Left cardiac atrium (tissue), 4 donors: Measurements from ENCODE around the gene PLK3. TPM values are rescaled to one million over a fixed set of nuclear protein-coding genes. Genes with fewer than 3 reads are reported as not detected.
"Not testable (repeated sequence)": the region's sequence is repeated elsewhere in the genome, so short reads cannot be mapped to it uniquely, and the experiment has no call there.

Source experiments
- ATAC-seq, 2 donors: fragments of 200-7000 bp; cut with Tn5 transposase; one replicate each; pipeline ENCODE4 v1.9.1; 2020; ENCODE audit warnings: mild to moderate bottlenecking in 2 of 2, moderate library complexity in 2 of 2
- DNase-seq: peaks from one replicate; pipeline ENCODE4 v3.0.0-alpha.2; 2020
- intact Hi-C, 2 donors: fragments of 100-400 bp; cut with DNase I; formaldehyde crosslinking; loops; one replicate each; pipeline versions ENCODE4 v1.14.1 to v1.15.1; 2022 to 2023
- total RNA-seq, 2 donors: library from RNA; stranded (reverse); fragmentation: NEBNext Ultra II Directional; extraction: Animal tissue kit (Norgen Biotek cat#: 25700); gene quantifications; one replicate each; pipeline ENCODE4 v1.2.1, GENCODE V29; 2021
- donor health status: DM: no; HTN: yes; CAD: no.
- donor health status: DM: no; HTN: yes; CAD: no; lungs with severe emphysema.
- donor health status: DM: yes; HTN: yes; CAD: no.
- donor health status: Dilated cardiomyopathy.

The PLK3 gene
- total RNA-seq, 2 donors from 2014 or later, result 7.6 to 16.1 TPM

DNA sequence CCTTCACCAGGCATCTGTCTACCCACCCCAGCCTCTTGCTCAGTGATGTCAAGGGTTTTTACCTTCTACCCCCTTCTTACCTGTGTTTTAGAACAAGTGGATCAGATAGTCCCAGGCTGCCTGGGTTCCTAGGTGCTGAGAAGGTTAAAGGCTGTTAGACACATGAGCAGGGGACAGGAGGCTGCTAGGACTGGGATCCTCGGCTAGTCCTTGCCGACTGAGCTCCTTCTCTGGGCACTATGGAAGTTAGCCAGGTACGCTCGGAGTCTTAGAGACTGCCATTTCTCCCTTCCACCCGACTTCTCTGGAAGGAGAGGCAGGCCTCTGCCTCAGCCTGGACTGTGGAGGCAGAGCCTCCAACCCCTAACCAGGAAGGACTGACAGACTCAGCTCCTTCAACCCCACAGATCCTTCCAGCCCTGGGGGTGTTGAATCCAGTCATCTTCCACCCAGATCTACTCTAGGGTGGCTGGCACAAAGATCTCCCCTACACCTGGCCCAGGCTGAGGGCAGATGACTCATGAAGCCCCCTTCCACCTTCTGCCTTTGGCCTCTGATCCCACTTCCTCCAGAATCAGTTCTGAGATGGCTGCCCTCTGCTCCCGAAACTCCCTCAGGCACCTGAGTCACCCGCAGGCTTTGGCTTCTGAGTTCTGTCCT is 6.7 kb downstream of the PLK3 start, which contains the start of gene DYNLT4:
Gene DYNLT4, minus strand, starts transcription at position 648 of the 660 bp plus-strand sequence. CDS start 683 bp downstream, outside the sequence.
- DNase-seq (no peak), ATAC-seq (no peak)
- intact Hi-C loops, result no loop called here

DNA sequence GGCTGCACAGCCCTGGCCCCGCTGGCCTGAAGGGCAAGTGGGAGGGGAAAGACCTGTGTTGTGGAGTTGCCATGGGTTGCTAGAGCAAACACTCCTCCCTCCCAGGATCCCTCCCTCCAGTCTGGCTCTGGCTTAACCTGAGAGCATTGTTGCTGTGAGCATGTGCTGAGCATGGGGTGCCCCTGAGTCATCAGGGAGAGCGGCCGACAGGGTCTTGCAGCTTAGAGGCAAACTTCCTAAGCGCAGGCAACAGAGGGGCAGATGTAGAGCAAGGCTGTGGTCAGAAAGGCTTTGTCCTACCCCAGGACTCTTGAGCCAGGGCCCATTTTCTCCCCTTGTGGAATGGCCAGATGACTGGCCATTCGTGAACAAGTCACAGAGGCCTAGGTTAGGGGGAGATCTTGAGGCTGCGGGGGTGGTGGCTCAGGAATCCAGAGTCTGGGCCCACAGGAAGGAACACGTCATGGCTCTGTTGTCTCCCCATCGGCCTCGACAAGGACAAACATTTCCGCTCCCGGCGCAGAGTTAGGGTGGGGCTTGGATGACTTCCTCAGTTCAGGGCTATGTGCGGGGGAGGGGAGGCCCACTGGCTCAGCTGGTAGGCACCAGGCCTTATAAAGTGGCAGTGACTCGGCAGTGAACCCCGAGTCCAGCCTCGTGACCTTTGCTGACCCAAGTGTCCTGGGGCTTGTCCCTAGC is 7.3 kb downstream of the PLK3 start:
- intact Hi-C loops, result no loop called here
- ATAC-seq (peak; percentile 82 to 83), DNase-seq (peak; percentile 98)

DNA sequence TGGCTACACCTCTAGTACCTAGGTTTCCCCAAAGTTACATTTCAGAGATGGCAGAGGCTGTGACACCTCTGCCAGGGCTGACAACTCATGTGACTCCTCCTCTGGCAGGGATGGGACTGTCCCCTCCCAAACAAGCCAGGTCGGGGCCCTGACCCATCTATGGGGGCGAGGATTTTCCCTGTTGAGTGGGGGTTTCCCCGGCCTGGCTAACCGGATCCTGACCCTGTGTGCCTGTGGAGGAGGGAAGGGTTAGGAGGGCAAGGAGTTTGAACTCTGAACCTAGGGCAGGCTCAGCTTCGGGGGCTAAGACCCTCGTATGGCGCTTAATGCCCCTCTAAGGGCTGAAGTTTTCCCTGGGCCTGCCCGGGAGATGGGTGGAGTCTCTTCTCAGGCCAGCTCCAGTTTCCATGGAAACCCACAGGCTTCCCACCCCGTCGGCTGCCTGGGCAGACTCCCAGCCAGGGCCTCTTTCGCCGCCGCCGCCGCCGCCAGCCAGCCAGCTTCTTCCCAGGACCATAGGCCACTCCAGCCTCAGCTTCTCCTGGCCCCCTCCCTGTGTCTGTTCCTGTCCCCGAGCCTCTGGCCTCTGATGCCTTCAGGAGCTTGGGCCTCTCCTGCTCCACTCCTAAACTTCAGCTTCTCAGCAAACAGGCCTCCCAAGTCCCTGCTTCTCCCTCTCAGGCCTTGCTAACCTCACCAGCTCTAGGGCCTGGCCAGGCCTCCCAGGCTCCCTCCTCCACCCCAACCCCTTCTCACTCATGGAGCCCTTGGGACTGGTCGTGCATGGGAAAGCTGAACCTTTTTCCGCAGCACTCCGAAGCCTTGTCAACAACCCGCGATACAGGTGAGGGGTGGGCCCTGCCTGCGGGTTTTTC is 8.1 kb downstream of the PLK3 start, which contains the start of gene BTBD19:
Gene BTBD19, plus strand, starts transcription at position 461 of the 875 bp plus-strand sequence. Its CDS starts 298 bp downstream, at position 759.
- intact Hi-C loops, result no loop called here
- DNase-seq (peak; percentile 90), ATAC-seq (peak; percentile 60 to 61)

DNA sequence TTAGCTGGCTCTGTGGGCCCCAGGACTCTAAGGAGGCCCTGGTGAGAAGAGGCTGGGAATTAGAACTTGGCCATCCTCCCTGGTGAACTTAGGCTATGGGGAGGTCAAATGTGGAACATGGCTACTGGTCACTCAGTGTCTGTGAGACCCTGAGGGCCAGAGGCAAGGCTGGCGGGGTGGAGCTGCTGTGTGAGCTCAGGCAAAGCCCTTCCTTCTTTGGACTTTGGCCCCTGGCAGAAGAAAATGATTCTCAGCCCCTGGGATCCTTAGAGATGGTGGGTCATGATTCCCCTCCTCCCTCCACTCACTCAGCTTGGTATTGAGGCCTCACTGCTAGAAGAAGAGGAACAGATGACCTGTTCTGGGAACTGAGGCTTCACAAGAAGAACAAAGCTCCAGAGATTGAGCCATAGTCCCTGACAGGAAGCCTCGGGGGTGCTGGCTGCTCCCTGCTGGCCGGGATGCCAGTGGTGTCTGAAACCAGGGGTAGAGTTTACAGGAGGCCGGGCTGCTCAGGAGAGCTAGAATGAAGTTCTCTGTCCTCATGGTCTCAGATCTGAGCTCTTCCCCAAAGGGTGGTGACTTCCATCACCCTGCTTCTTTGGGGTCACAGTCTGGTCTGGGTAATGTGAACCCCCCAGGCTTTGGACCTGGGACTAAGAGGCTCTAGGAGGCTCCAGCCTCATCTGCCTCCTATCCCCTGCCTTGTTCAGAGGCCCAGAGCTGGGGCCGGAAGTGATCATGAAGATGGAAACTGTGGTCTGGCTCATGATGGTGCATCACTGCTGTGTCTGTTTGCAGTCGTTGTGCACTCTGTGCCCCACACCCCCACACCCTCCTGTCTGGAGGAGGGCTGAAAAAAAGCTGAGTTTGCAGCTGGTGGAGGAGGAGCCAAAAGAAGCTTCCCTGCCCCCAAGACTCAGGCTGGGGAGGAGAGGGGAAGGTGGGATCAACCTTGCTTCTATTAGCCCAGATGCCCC is 9.1 kb downstream of the PLK3 start:
- ATAC-seq (peak in 1 of 2 donors; percentile 2), DNase-seq (peak; percentile 72)
- intact Hi-C loops, result no loop called here

DNA sequence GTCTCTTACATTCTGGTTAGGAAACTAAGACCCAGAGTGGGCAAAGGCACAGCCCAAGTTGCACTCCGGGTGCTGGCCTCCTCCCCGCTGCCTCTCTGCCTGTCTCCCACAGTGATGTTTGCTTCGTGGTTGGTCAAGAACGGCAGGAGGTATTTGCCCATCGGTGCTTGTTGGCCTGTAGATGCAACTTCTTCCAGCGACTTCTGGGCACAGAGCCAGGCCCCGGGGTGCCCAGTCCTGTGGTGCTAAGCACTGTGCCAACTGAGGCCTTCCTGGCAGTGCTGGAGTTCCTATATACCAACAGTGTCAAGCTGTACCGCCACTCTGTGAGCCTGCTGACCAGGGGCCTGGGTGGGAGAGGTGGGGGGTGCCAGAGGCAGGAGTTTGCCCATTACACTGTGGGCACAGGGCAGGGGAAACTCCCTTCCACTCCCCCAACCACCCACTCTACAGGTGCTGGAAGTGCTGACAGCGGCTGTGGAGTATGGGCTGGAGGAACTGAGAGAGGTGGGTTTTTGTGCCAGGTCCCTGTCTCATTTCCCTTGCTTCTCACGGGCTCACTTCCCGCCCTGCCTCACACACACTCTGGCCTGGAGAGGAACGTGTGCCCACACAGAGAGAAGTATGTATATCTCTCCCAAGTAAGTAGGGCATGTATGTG is 10.1 kb downstream of the PLK3 start:
- DNase-seq, result peak; percentile 69
- ATAC-seq, result no peak
- intact Hi-C loops, result no loop called here

DNA sequence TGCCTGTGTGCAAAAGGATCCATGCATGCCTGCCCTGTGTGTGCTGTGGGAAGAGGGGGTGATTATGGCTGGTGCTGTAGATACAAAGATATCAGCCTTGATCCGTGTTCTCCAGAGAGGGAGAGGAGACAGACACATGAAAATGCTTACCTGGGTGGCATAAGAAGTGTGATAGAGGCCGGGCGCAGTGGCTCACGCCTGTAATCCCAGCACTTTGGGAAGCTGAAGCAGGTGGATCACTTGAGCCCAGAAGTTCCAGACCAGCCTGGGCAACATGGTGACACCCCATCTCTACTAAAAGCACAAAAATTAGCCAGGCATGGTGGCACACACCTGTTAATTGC is 10.6 kb downstream of the PLK3 start:
- ATAC-seq, intact Hi-C loops, DNase-seq: not testable (repeated sequence)

DNA sequence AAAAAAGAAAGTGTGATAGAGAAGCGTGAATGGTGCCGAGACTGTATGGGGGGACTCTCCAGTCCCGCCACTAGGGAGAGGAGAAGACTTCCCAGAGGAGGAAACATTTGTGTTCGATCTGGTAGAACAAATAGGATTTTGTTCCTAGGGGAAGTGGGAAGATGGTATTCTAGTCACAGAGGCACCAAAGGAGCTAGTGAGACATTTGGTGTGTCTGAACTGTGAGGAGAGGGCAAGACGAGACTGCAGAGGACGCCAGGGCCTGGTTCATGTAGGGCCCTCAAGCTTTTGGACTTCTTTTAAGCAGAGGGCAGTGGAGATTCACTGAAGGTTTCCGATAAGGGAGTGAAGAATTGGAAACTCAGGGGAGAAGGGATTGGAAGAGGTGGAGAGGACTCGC is 11.1 kb downstream of the PLK3 start:
- DNase-seq (no peak), ATAC-seq (no peak)
- intact Hi-C loops, result no loop called here

DNA sequence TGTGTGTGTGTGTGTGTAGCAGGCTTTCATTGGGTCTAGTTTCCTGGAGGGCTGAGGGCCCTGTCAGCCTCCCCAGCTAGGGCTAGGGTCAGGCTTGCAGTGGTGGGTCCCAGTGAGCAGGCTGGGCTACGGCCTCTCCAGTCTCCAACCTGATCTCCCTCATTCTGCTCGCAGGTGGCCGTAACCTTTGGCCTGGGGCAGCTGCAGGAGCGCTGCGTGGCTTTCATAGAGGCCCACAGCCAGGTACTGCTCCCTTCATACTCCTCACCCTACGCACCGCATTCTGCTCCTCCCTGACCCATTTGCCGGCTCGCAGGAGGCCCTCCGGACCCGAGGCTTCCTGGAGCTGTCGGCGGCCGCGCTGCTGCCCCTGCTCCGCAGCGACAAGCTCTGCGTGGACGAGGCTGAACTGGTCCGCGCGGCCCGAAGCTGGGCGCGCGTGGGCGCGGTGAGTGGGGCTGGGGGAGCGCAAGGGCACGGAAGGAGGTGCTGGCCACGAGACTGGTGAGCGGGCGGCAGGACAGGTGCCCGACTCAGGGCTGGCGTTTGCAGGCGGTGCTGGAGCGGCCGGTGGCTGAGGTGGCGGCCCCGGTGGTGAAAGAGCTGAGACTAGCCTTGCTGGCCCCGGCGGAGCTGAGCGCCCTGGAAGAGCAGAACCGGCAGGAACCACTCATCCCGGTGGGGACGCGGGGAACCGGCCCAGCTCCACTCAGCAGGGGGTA is 12.8 kb downstream of the PLK3 start:
- peak; percentile 45 for DNase-seq
- peak; percentile 0 to 1 for ATAC-seq
- intact Hi-C loops, result no loop called here

DNA sequence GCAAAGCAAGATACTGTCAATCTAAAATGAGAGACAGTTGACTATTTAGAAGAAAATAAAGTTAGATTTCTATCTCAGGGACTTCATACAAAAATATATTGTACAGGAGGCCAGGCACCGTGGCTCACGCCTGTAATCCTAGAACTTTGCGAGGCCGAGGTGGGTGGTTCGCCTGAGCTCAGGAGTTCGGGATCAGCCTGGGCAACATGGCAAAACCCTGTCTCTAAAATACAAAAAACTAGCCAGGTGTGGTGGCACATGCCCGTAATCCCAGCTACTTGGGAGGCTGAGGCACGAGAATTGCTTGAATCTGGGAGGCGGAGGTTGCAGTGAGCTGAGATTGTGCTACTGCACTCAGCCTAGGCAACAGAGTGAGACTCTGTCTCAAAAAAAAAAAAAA is 15.7 kb downstream of the PLK3 start:
- DNase-seq, intact Hi-C loops, ATAC-seq: not testable (repeated sequence)

DNA sequence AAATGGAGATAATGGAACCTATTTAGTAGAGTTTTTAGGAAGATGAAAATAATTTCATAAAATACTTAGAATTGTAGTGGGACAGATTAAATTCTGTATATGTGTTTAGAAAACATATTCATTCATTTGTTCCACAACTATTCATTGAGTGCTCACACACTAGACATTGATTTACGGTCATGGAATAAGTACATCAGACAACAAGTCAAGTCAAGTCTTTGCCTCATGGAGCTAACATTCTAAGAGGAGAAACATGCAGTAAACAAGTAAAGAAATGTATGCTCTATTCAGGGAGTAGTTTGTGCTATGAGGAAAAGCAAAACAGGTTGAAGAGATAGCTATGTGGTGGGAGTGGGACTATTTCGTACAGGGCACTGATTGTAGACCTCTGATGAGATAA is 17.1 kb downstream of the PLK3 start:
- no peak for ATAC-seq
- DNase-seq, result no peak
- intact Hi-C loops, result no loop called here

DNA sequence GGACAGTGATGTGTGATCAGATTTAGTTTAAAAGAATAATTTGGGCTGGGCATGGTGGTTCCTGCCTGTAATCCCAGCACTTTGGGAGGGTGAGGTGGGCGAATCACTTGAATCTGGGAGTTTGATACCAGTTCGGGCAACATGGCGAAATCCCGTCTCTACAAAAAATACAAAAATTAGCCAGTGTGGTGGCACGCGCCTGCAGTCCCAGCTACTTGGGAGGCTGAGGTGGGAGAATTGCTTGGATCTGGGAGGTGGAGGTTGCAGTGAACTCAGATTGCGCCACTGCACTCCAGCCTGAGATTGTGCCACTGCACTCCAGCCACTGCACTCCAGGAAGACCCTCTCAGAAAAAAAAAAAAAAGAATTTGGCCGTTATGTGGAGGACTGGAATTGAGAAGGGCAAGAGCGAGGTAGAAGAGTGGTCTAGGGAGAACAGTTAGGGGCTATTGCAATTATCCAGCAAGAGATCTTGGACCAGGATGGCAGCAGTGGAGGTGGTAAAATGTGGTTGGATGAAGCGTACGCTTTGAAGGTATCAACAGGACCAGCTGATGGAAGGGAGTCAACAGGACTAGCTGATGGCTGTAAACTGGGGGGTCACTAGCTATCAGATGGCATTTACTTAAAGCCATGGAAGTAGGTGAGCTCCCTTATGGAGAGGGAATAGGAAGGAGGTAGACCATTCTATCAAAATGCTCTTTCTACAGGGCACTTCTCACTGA is 17.8 kb downstream of the PLK3 start:
- intact Hi-C loops, result no loop called here
- ATAC-seq (no peak), DNase-seq (no peak)

DNA sequence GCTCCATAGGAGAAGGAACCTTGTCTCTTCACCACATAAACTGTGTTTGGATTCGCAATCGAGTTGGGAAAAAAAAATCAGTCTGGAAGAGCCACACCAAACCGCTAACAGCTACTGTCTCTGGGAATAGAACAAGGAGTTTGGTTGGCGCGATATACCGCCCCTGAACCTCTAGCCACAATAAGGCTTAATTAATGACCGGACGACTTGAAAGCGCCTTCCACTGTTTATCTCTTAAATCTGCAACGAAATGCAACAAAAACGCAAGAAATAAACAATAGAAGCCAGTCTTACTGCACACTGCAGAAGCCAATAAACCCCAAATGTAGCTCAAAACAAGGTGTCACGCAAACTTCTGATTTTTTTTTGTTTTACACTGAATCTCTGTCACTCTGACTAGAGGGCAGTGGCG is 19.0 kb downstream of the PLK3 start:
- intact Hi-C loops, result no loop called here
- ATAC-seq (peak in 1 of 2 donors; percentile 2), DNase-seq (no peak)

DNA sequence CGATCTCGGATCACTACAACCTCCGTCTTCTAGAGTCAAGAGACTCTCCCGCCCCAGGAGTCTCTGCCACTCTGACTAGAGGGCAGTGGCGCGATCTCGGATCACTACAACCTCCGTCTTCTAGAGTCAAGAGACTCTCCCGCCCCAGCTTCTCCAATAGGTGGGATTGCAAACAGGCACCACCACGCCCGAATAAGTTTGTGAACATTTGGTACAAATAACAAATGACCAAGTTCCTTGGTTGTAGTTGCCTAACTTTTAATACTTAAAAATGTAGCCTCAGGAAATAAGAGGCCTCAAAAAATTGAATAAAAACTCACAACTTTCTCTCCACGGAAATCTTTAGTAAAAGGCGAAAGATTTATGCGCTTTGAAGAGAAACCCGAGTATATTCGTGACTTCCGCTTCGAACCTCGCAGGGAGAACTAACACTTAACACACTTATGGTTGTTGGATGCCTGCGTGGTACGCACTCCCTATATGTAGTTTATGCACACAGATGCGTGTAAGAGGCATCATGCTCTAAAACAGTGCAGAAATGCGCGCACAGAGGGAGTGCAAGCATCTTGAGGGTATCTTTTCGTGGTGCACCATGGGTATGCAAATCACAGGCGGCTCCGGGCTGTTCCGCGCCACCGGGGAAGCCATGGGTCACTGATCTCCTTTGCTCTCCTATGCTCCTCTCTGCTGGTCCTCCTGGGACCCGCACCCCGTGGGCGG is 19.6 kb downstream of the PLK3 start:
- peak; percentile 81 for DNase-seq
- peak; percentile 89 to 92 for ATAC-seq
- intact Hi-C loops, result no loop called here

DNA sequence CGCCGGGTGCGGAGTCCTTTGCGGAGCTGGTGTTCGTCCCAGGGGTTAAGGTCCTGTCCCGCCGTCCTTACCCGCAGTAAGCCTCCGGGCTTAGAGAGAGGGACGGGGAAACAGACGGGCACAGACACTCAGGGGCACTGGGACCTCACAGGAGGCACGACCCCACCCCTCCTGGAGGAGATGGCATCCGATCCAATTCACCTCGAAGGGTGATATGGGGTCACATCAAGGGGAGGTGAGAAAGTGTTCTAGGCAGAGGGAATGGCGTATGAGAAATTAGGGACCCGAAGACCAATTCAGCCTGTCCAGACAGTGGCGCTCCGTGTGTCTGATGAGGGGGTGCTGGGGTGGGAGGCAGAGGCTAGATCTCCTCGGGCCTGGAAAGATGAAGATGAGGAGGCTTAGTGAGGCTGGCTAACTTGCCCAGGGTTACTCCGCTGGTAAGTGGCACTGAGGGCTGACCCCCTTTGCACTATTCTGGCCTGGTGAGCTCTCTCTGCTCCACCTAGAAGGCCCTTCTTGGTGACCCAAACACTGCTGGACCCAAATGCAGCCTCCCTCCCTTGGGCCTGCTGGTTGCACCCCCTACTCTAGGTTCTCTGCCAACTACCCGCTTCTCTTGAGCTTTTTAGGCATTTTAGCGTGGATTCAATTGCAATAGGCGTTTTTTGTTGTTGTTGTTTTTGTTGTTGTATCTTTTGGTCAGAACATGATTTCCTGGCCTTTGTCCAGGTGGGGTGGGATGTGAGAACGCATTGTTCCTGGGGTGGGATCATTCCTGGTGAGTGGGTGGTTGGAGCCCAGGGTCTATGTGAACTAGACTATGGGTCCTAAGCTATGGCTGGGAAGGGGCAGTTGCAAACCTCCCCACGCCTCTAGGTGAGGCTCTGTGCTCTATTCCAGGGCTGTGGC is 20.4 kb downstream of the PLK3 start:
- ATAC-seq (peak; percentile 27 to 30), DNase-seq (no peak)
- intact Hi-C loops, result no loop called here

DNA sequence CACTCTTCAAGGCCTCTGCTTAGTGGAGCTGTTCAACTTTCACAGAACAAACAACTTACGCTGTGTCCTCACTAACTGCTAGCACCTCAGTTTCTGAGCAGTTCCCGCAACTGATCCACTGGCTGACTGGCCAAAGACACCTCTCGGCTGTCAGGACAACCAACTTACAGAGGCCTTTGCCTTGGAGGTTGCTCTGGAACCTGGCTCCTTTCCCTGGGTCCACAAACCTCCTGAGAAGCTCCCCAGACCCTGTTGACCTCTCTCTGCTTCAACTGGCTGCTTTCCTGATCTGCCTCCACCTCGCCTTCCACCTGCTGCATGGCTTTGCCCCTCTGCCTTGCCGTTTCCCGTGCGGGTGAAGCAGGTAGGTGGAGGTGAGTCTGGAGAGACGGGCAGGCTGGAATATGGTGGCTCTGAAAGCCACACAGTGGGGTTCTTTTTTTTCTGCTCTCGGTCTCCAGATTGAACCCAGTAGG is 21.1 kb downstream of the PLK3 start:
- DNase-seq, result peak; percentile 12
- intact Hi-C loops, result no loop called here

More for the DNA sequence above, 21.1 kb downstream of the PLK3 start:
- ATAC-seq, result no peak
